ENCODE data around the gene HNMT.

DNA sequence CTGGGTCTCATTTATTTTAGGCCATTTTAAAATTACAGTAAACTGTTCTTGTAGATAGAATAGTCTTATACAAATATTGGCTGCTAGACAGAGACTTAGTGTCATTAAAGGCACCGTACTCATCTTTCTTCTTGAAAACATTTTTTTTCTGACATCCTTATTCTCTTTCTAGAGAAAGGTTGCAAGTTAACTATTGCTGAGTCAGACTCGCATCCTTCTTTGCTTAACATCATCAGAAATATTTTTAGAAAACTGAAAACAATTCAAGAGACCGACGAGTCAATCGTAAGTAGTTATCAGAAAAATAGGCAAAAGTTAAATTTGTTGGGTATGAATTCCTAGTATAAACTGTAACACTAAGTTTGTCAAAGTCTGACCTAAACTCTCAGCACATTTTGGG lies 72.2 kb downstream of the HNMT start:
- no peak for TF ChIP-seq POLR2A (IDR thresholded peaks at IDR 0.05)
- no peak for TF ChIP-seq POLR2AphosphoS5 (IDR thresholded peaks at IDR 0.05)
- no peak for TF ChIP-seq EP300 (IDR thresholded peaks at IDR 0.05)
